Inflammatory macrophage treated with lipopolysaccharide for 1 hour (primary cell): ENCODE measurements around the gene ACP4.
"Not testable (repeated sequence)": the region's sequence is repeated elsewhere in the genome, so short reads cannot be mapped to it uniquely, and the experiment has no call there.

Experiments
- DNase-seq, 2 donors: peaks; one replicate each; pipeline ENCODE4 v3.0.0-alpha.2; 2020 to 2022

Gene ACP4

GRCh38 chr19:50797781-50798658 is 7.8 kb downstream of the ACP4 start:
- no peak for DNase-seq

- DNase-seq, result no peak
Observed at GRCh38 chr19:50798659-50799546, 8.7 kb downstream of the ACP4 start.

DNA sequence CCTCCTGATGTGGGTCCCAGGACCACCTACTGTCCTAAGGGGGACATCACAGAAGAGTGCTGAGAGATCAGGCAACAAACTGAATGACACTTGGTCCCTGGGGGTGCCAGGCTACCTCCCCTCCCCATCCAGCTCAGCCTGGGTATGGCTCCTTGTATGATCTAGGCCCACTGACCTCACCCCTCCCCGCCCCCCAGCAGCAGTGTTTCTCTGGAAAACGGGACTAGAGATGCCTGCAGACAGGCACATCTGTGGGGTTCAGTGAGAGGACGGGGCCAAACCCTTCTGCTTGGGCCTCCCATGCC is 9.3 kb downstream of the ACP4 start:
- no peak for DNase-seq

DNA sequence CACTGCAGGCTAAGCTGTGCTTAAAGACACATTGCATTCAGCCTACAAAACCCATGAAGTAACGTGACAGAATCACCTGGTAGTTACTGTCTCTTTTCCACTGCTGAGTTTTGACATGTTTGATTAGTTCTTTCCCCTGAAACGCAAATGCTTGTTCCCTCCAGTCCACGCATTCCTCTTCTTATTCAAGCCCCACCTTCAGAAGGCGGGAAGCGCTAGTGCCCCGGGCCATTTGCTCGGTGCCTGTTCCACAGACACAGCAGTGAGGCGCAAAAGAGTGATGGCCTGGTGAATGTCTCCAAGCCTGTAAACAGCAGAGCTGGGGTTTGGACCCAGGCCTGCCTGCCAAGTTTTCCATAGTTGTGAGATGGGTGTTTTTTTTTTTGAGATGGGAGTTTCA is 10.9 kb downstream of the ACP4 start:
- no peak for DNase-seq

- DNase-seq, result peak in 1 of 2 donors; percentile 4
Observed at GRCh38 chr19:50803633-50804419, 13.6 kb downstream of the ACP4 start.

DNA sequence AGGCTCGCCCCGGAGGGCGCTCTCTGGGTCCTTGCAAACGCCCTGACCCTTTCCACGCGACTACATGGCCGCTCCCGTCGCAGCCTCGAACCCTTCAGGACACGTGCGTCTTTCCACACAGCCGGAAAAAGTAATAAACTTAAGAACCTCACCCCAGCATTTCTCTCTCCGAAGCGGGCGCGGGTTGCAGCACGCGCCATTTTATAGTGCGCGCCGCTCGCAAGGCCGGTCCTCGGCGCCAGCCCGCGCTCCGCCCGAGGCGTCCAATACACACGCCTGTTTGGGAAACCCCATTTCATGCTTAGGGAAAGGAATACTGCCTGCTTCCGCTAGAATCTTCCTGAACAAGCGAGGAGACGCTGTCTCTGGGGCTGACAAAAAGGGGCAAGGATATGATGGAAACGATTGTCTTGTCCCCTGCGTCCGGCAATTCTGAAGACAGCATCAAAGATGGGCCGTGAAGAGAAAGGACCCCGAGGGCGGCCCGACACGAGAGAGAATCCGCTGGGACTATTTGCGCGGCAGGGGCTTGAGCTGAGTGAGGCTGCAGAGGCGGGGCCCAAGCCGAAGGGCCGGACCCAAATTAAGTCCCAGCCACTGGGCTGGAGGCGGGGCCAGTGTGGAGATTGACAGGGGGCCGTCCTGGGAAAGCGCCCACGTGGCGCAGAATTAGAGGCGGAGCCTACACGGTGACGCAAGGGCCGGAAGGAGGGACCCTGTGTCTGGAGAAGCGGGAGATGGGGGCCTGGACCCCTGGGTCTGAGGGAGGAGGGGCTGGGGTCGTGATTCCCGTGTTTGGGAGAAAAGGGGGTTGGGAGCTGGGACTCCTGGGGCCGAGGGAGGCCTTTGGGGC is 14.4 kb downstream of the ACP4 start:
- DNase-seq, result peak; percentile 98 to 99

DNA sequence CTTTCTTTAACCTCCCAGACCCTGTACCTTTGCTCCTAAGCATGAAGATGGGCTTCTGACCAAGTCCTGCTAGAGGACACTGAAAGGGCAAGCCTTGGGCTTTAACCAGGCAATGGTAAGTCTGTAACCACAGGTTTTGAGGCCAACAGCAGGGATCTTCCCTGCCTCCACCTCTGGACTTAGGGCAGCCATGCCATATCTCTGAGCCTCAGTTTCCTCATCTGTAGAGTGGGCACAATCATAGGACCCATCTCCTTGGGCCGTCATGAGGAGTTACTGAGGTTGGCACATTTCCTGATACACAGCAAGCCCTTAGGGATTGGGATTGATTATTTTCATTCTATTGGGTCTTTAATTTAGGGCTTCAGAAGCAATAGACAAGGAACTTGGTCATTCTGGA is 18.6 kb downstream of the ACP4 start:
- DNase-seq, result no peak

- DNase-seq, result not testable (repeated sequence)
Observed at GRCh38 chr19:50811622-50812238, 21.5 kb downstream of the ACP4 start.

DNA sequence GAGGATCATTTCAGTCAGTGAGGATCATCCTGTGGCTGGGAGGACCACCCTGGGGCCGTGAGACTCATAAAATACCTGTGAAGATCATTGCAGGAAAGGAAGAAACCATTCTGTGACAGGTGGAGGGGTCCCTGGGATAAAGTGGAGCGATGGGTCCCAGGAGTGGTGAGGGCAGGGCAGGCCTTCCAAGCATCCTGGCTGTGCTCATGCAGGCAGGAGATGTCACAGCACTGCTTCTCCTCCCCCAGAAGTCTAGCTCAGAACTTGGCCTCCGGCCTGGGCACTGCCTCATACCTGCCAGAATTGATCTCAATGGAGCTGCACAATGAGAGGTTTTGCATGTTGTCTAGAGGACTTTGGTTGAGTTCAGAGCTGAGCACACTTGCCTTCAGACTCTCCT is 22.3 kb downstream of the ACP4 start:
- DNase-seq, result no peak

DNA sequence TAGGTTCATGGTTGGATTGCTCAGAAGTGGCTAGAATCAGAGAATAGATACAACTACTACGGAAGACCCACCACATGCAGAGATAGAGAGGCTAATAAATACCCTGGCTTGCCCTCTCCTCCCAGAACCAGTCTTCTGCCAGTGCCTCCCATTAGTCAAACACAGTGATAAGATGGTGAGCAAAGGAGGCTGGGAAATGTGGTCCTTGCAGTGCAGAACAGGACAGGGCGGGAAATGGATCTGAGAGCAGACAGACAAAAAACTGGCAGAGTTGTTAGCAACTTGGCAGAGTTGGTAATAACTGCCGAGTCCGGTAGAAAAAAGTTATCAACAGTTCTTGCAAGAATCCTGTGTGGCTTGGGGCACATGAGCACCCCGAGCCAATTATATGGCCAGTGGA is 24.7 kb downstream of the ACP4 start:
- no peak for DNase-seq

GRCh38 chr19:50815439-50815838 is 25.2 kb downstream of the ACP4 start:
- DNase-seq, result no peak

- peak; percentile 15 to 56 for DNase-seq
Observed at GRCh38 chr19:50817941-50818858, 28.0 kb downstream of the ACP4 start.

DNA sequence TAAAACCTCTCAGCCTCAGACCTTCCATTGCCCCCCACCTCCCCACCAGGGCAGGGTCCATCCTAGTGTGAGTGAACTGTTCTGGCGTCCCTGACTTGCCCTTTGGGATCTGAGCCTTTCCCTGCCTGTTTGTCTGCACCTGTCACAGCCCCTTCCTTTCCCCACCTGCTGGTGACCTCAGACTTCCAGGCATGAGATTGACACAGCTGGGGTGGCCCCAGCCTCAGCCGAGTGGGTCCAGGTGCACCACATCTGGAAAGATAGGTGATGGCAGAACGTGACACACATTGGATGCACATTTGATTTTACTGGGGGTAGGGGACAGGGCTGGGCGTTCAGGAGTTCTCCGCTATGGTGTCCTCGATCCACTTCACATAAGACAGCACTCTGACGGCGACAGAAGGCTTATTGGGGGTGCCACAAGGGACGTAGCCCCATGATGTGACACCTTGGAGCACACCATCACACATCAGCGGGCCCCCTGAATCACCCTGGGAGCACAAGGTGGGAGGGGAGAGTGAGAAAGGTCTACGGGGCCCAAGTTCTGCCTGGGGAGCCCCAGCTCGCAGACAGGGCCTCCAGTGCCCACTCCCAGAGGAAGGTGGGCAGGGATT is 28.8 kb downstream of the ACP4 start:
- DNase-seq, result no peak

GRCh38 chr19:50819636-50820035 is 29.4 kb downstream of the ACP4 start:
- DNase-seq, result no peak

DNA sequence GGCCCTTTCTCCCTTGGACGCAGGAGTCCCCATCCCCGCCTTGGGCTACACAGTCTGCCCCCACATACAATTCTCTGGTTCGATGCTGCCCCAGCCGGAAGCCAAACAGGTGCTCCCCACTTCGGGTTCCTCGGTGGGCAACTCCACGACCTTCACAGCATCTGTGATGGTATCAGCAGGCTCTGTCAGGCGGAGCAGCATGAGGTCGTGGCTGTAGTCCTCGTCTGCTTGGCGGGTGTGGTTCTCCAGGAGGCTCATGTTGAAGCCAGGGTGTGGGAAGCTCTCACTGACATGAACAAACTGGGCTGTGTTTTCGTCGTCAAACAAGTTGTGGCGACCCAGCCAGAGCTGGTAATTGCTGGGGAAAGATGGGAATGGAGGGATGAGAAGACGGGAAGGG is 29.9 kb downstream of the ACP4 start:
- DNase-seq, result no peak

DNA sequence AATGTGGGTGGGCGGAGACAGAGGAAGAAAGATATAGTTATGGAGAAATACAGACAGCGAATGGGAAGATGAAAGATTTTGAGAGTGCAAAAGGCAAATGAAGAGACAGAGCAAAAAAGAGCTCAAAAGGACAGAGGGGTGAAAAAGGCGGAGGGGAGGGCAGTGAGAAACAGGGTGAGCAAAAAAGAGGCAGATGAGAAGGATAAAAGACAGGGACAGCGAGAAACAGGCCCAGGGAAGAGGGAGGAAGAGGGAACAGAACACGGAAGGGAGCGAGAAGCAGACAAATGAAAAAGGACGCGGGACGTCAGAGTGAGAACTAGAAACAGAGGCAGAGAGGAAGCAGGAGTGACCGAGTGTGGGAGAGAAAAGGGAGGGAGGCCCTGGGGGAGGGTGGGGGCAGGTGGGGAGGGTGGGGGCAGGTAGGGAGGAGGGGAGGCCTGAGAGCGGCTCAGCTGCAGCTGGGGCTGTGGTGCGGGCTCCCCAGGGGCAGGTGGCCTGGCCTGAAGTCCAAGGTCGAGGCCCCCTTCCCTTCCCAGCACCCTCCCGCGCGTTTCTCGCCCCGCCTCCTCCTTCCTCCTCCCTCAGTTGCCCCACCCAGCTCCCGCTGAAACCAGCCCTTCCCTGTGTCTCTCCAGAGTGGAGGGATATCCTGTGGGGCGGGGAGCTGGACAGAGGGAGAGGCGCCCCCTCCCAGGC is 30.5 kb downstream of the ACP4 start:
- DNase-seq, result no peak

DNA sequence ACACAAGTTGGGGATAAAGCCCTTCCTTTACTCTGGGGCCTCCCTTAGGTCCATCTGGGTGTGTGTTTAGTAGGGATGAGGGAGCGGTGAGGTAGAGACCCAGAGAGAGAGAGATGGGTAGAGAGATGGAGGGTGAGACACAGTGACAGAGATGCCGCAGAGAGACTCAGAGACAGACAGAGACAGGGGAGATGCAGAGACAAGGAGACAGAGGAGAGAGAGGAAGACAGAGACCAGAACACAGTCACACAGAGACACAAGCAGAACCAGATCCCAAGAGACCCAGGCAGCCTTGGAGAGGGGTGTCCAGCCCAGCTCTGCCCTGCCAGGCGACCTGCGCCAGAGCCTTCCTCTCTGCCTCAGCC is 31.0 kb downstream of the ACP4 start:
- DNase-seq, result no peak

DNA sequence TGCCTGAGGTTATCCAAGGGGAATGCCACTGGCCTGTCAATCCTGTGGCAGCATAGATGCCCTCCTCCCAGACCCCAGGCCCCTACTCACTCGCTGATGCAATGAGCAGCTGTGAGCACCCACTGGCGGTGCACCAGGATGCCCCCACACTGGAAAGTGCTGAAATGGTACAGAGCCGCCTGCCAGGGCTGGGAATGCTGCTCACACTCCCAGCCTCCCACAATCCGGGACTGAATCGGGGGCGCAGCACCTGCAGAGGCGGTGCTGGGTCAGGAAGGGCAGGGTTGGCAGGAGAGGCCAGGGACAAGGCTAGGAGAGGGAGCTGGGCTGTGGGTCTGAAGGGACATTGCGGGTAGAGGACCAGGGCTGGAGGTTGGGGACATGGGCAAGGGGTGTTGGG is 31.4 kb downstream of the ACP4 start:
- no peak for DNase-seq

DNA sequence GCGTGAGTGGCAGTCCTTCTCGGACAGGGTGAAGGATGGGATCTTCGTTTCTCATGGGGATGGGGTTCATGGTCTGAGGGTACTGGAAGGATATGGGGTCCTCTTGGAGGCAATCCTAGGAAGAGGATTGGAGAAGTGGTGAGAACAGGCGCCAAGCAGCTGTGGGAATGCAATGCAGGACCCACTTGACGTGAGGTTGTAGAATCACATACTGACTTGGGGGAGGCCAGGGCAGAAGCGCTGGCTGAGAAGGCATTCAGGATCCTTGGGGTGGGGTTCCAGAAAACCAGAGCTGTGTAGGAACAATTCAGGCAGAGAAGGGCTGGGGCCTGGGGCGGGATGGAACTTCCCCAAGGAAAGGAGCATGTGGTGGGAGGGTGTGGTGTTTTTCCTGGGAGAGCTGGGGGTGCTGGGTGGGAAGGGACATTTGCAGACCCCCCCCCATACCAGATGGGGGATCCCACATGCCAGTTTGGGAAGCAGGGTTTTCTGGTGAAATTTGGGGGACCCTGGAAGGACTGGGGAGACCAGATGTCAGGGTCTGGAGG is 32.5 kb downstream of the ACP4 start:
- no peak for DNase-seq
